ENCODE results near the gene NOTCH1.

DNA sequence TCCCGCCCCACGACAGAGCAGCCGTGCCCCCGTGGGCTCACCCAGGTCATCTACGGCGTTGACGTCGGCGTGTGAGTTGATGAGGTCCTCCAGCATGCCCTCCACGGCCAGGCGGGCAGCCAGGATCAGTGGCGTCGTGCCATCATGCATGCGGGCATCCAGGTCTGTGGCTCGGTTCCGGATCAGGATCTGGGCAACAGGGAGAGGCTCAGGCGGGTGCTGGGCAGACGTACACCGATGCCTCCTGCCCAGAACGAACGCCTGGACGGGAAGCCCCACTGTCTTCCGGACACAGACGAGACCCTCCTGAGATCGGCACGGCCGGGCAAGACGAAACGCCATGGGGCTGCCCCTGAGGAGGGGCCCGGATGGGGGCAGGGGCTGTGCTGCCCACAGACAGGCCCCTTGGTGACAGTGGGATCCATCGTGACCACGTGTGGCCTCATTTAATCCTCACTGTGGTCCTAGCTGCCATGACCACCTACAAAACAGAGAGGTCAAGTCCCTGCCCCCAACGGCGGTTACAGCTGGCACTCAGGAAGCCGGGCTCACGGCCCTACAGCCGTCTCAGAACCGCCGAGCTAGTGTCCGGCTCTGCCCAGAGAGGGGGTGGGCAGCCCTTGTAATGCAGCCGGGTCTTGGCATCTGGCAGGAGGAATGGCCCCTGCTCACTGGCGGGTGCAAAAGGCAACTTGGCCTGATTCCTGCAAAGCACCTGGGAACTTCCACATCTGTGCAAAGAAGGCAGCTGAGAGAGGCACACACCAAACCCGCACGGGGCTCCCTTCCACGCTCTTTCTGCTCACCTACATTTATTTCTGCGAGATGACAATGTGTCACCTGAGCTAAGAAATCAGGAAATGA lies 46.5 kb downstream of the NOTCH1 start:
- TF ChIP-seq CTCF (conservative IDR thresholded peaks at IDR 0.05) (no peak), EZH2 (IDR thresholded peaks at IDR 0.05; ENCODE audit: low read depth) (no peak)
